Measurements from ENCODE around the gene EPB41L4B.

EPB41L4B gene

DNA sequence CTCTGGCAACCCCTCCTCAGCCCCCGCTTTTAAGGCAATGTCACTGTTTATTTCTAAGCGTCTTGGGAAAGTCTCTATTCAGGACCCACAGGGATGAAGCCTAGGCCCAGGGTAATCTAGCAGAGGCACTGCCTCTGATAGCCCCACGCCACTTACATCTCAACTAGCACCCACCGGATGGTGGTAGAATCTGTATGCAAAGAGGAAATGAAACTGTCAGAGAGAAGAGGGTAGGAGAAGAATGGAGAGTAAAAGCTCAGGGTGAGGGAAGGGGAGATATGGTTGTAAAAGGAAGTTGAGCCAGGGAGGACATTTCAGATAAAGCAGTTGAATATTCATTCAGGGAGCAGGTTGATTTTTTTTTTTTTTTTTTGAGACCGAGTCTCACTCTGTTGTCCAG lies 156.8 kb downstream of the EPB41L4B start:
- H3K4me1 Mint-ChIP-seq = peaks cover 6% of the 10 kb centered on the region
- peaks cover 12% of the 10 kb centered on the region for H3K36me3 Mint-ChIP-seq (ENCODE audit: low read depth)
- DNase-seq = no peak
- H3K9me3 Mint-ChIP-seq = peaks cover 14% of the 10 kb centered on the region
- peaks cover 64% of the 10 kb centered on the region for H3K27me3 Mint-ChIP-seq (ENCODE audit: low read depth, poor library complexity)
- H3K4me3 Mint-ChIP-seq = no peak overlapping the region
- no peak overlapping the region for H3K27ac Mint-ChIP-seq
- TF ChIP-seq, protein P1, sequence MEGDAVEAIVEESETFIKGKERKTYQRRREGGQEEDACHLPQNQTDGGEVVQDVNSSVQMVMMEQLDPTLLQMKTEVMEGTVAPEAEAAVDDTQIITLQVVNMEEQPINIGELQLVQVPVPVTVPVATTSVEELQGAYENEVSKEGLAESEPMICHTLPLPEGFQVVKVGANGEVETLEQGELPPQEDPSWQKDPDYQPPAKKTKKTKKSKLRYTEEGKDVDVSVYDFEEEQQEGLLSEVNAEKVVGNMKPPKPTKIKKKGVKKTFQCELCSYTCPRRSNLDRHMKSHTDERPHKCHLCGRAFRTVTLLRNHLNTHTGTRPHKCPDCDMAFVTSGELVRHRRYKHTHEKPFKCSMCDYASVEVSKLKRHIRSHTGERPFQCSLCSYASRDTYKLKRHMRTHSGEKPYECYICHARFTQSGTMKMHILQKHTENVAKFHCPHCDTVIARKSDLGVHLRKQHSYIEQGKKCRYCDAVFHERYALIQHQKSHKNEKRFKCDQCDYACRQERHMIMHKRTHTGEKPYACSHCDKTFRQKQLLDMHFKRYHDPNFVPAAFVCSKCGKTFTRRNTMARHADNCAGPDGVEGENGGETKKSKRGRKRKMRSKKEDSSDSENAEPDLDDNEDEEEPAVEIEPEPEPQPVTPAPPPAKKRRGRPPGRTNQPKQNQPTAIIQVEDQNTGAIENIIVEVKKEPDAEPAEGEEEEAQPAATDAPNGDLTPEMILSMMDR (IDR thresholded peaks at IDR 0.05) = no peak

DNA sequence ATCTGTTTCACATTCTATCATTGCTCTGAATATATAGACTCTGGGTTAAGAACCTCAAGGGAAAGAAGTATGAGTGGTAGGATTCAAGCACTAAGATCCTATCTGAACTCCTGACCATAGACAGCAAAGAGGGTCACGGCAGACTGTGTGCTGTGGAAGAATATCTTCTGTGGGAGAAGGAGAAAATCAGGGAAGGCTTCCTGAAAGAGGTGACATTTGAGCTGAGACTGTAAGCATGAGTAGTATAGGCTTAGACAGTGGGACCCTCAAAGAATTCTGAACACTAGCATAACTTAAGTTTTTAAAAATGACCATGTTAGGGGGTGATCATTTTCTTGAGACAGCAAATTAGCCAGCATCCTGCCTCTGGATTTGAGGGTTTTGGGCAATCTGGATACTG lies 157.7 kb downstream of the EPB41L4B start:
- H3K4me3 Mint-ChIP-seq = no peak overlapping the region
- peaks cover 6% of the 10 kb centered on the region for H3K4me1 Mint-ChIP-seq
- no peak for DNase-seq
- peaks cover 61% of the 10 kb centered on the region for H3K27me3 Mint-ChIP-seq (ENCODE audit: low read depth, poor library complexity)
- peaks cover 12% of the 10 kb centered on the region for H3K36me3 Mint-ChIP-seq (ENCODE audit: low read depth)
- no peak overlapping the region for H3K27ac Mint-ChIP-seq
- TF ChIP-seq, protein P1 (IDR thresholded peaks at IDR 0.05) = no peak
- peaks cover 14% of the 10 kb centered on the region for H3K9me3 Mint-ChIP-seq

DNA sequence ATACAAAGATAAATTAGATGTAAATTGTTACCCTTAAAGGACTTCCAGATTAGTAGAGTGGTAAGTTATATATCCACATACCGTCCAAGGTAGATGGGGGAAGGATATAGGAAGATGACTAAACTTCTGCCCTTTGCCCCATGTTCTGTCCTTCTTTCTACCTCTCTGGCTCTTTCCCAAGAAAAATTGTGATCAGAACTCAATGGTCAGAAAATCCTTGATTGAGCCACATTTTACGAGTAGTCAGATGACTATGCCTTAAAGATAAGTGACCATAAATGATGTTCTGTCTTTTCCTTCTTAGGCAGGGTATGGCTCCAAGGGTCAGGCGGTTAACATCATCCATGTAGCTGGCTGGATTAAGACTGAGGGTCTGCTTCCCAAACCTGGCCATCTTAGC lies 158.2 kb downstream of the EPB41L4B start:
- peaks cover 12% of the 10 kb centered on the region for H3K36me3 Mint-ChIP-seq (ENCODE audit: low read depth)
- H3K27me3 Mint-ChIP-seq (ENCODE audit: low read depth, poor library complexity) = peaks cover 56% of the 10 kb centered on the region
- H3K9me3 Mint-ChIP-seq = peaks cover 14% of the 10 kb centered on the region

DNA sequence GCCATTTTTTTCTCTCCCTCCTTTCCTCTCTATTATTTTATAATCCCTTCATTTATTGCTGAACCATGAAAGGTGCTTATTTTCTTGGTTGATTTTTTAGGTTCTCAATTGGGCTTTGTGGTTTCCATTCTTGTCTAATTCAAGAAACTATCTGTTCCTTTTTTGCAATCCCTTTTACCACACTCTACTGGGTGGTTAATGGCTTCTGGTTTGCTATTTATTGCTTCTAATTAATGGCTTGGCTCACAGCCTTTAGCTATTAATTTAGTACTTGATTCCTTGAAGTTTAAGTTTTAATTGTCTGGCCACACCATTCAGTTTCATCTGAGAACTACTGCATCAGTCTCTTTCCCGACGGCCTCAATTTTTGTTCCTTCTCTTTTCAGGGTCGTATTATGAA lies 159.4 kb downstream of the EPB41L4B start:
- Mint-ChIP-seq H3K27ac (no peak overlapping the region), H3K9me3 (peaks cover 14% of the 10 kb centered on the region), H3K36me3 (ENCODE audit: low read depth) (peaks cover 12% of the 10 kb centered on the region), H3K27me3 (ENCODE audit: low read depth, poor library complexity) (peaks cover 49% of the 10 kb centered on the region), H3K4me1 (peaks cover 6% of the 10 kb centered on the region), H3K4me3 (no peak overlapping the region)
- TF ChIP-seq, protein P1 (IDR thresholded peaks at IDR 0.05) = no peak
- DNase-seq = no peak

More for the DNA sequence above, 158.2 kb downstream of the EPB41L4B start:
- H3K4me3 Mint-ChIP-seq = no peak overlapping the region
- H3K27ac Mint-ChIP-seq = no peak overlapping the region
- DNase-seq = no peak
- H3K4me1 Mint-ChIP-seq = peaks cover 6% of the 10 kb centered on the region
- TF ChIP-seq, protein P1 (IDR thresholded peaks at IDR 0.05) = no peak

DNA sequence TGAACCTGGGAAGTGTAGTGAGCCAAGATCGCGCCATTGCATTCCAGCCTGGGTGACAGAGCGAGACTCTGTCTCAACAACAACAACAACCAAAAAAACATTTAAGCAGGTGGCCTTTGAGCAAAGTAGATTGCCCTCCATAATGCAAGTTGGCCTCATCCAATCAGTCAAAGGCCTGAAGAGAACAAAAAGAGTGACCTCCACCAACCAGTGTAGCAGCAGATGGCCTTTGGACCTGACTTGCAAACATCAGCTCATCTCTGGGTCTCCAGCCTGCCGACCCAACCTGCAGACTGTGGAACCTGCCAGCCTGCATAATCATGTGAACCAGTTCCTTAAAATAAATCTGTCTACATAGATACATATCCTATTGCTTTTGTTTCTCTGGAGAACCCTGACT lies 161.3 kb downstream of the EPB41L4B start:
- peaks cover 41% of the 10 kb centered on the region for H3K27me3 Mint-ChIP-seq (ENCODE audit: low read depth, poor library complexity)
- no peak overlapping the region for H3K4me3 Mint-ChIP-seq
- TF ChIP-seq, protein P1 (IDR thresholded peaks at IDR 0.05) = no peak
- H3K36me3 Mint-ChIP-seq (ENCODE audit: low read depth) = no peaks in the 10 kb centered on the region
- DNase-seq = no peak
- H3K27ac Mint-ChIP-seq = no peak overlapping the region
- peaks cover under 1% of the 10 kb centered on the region for H3K9me3 Mint-ChIP-seq
- H3K4me1 Mint-ChIP-seq = no peaks in the 10 kb centered on the region

DNA sequence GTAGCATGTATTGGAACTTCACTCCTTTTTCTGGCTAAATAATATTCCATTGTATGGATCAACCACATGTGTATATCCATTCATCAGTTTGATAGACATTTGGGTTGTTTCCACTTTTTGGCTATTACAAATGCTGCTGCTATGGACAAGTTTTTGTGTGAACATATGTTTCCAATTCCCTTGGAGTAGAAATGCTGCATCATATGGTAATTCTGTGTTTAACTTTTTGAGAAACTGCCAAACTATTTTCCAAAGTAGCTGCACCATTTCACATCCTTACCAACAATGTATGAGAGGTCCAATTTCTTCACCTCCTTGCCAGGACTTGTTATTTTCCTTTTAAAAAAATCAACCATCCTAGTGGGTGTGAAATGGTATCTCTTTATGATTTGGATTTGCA lies 162.2 kb downstream of the EPB41L4B start:
- H3K36me3 Mint-ChIP-seq (ENCODE audit: low read depth) = no peaks in the 10 kb centered on the region
- no peaks in the 10 kb centered on the region for H3K4me1 Mint-ChIP-seq

More for the DNA sequence above, 162.2 kb downstream of the EPB41L4B start:
- no peak overlapping the region for H3K27ac Mint-ChIP-seq
- TF ChIP-seq, protein P1 (IDR thresholded peaks at IDR 0.05) = no peak
- H3K4me3 Mint-ChIP-seq = no peak overlapping the region
- H3K9me3 Mint-ChIP-seq = peaks cover 10% of the 10 kb centered on the region
- peaks cover 35% of the 10 kb centered on the region for H3K27me3 Mint-ChIP-seq (ENCODE audit: low read depth, poor library complexity)
- DNase-seq = no peak
